AG04449 (cell line): ENCODE data around the gene XPO6.

Experiments used
- CTCF ChIA-PET: fragments of 350-600 bp; formaldehyde crosslinking; extraction: SDS; loops from one replicate; lab custom pipeline; 2021; ENCODE audit warnings: antibody characterized with exemption; lab: Yijun Ruan, JAX
- POLR2A ChIA-PET: fragments of 400-600, 350-600 bp; formaldehyde crosslinking; extraction: SDS; loops from one replicate; lab custom pipeline; 2020; ENCODE audit warnings: antibody characterized with exemption, inconsistent platforms; lab: Yijun Ruan, JAX
- DNase-seq: peaks from one replicate; pipeline ENCODE4 v3.0.0-alpha.2; 2010; ENCODE audit warnings: low read depth, low spot score
- H3K4me3 ChIP-seq: 2 replicates; pipeline ENCODE4 v1.5.1; 2011; ENCODE audit warnings: low read depth, mild to moderate bottlenecking, control low read depth, low read length
- TF ChIP-seq, protein P1 (sequence below): IDR thresholded peaks from one replicate; pipeline ENCODE4 v1.5.1; 2011; ENCODE audit warnings: mild to moderate bottlenecking, moderate library complexity, low read length, control low read depth, inconsistent platforms; ENCODE audit not compliant: insufficient read depth; ENCODE audit errors: missing control alignments

Gene XPO6

DNA sequence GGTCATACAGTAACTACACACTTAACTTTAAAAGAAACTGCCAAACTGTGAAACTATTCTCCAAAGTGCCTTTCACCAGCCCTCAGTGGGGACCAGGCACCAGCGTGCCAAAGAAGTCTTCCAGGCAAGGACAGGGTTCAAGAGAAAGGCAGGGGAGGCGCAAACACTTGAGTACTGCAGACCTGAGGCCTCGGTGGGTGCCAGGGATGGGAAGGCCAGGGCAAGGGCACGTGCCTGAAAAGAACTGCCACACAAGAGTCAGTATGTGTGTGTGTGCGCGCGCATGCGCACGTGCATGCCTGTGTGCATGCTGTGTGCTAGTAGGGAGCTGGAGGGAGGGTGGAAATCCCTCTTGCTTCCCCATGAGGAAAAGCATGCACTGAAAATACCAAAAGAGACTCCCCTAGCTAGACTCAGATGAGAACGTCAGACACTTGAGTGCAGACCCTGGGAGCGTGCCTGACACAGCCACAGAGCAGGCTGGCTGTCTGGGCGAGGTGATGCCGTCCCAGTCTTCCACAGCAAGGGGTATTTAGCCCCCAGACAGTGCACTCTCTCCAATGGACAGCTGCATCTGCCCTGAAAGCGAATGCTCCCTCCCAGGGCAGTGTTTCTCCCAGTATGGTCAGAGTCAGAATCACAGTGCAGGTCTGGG is 108.1 kb downstream of the XPO6 start:
- CTCF ChIA-PET = interaction anchor here (1.4 kb wide), 1 partner anchor 464 kb away, joined by 3 read pairs; no protein-coding TSS in a partner anchor
- TF ChIP-seq, protein P1, sequence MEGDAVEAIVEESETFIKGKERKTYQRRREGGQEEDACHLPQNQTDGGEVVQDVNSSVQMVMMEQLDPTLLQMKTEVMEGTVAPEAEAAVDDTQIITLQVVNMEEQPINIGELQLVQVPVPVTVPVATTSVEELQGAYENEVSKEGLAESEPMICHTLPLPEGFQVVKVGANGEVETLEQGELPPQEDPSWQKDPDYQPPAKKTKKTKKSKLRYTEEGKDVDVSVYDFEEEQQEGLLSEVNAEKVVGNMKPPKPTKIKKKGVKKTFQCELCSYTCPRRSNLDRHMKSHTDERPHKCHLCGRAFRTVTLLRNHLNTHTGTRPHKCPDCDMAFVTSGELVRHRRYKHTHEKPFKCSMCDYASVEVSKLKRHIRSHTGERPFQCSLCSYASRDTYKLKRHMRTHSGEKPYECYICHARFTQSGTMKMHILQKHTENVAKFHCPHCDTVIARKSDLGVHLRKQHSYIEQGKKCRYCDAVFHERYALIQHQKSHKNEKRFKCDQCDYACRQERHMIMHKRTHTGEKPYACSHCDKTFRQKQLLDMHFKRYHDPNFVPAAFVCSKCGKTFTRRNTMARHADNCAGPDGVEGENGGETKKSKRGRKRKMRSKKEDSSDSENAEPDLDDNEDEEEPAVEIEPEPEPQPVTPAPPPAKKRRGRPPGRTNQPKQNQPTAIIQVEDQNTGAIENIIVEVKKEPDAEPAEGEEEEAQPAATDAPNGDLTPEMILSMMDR = no peak
- DNase-seq = no peak
- H3K4me3 ChIP-seq = no peak overlapping the region
- POLR2A ChIA-PET = no interaction called here

DNA sequence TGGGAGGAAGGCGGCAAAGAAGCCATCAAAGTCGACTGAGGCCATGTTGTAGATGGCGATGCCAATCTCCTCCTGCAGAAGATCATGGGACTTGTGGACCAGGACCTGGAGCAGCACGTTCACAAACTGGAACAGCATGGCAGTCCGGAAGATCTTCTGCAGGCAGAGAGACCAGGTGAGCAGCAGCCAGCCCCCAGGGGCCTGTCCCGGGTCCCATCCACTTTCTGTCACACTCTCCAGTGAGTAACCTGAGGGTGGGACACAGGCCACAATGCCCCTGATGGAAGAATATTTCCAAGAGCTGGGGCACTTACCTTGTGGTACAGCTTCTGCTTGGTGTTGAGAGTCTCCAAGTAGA is 110.3 kb downstream of the XPO6 start:
- CTCF ChIA-PET = interaction anchor here (0.8 kb wide), 1 partner anchor 9 kb away, joined by 3 read pairs; no protein-coding TSS in a partner anchor
- POLR2A ChIA-PET = interaction anchor here (0.7 kb wide), 1 partner anchor 9 kb away, joined by 3 read pairs; no protein-coding TSS in a partner anchor
- no peak for DNase-seq

DNA sequence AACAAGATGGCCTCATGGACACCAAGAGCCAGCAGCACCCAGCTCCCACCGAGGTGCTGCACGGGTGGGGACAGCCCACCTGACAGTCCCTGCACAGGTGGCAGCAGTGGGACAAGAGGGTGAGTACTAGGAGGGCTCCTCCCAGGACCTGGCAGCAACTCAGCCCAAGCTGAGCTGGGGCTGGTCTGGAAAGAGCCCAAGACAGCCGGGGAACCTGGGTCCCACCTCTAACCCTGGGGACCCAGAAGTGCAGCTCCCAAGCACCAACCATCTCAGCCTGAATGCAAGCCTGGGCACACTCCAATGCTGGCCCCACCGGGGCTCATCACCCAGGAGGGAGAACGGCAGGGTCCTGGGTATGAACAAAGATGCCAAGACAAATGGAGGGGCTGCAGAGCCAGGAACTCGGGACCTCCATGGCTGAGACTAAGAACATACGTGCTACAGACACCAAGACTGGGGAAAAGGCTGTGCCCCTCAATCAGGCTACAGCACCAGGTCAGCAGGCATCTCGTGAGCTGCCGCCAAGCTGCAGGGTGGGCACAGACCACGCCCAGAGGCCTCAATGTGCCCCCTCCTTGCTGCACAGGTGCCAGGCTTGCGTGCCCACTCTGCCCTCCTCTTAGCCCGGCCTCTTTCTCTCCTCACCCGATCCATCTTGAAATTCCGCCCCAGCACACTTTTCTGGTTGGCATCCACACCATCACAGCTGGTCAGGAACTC is 110.8 kb downstream of the XPO6 start:
- no peak for DNase-seq
- POLR2A ChIA-PET = interaction anchor here (0.7 kb wide), 1 partner anchor 10 kb away, joined by 3 read pairs; no protein-coding TSS in a partner anchor
- no peak overlapping the region for H3K4me3 ChIP-seq
- CTCF ChIA-PET = interaction anchor here (0.6 kb wide), 1 partner anchor 11 kb away, joined by 3 read pairs; no protein-coding TSS in a partner anchor
- TF ChIP-seq, protein P1 = no peak

More for the DNA sequence above, 110.3 kb downstream of the XPO6 start:
- no peak overlapping the region for H3K4me3 ChIP-seq
- TF ChIP-seq, protein P1 = no peak

DNA sequence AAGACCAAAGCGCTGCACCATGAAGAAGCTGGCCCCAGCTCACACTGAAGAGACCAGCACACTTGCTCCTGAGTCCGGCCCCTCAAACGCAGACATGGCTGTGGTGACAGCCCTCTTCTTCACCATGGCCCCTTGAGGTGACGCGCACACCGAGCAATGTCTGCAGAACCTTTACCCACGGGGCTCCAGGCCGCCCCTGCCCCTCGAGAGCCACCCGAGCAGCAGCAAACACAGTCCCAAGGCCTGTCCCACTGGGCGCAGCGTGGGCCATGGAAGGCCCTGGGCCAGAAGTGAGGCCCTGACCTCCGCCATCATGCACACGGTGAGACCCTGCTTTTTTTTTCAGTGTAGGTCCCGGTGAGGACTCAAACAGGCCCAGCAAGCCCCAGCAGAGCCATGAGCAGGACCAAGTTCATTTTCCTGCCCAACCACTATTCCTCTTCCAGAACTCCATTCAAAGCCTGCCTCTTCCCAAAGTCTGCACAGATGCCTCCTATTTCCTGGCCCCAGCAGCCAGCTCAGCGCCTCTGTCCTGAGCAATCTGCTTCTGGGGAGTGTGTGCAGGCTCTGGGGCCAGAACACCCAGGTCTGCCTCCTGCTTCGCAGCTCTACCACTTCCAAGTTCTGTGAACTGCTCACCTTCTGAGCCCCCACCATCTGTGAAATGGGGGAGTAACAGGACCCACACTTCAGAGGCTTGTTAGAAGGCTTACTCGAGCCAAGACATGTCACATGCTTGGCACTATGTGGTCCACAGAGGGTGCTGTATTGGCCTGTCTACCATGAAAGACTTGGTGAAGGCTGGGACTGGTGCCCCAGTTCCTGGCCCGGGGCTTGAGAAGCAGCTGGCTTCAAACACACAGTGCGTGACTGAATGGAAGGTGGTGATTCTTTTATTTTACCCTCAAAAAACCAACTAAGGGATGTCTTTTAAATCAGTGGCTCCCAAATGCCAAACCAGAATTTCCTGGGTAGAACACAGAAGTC is 112.5 kb downstream of the XPO6 start:
- CTCF ChIA-PET = interaction anchor here (1.0 to 1.1 kb wide), 2 partner anchors 27 to 28 kb away, joined by 3 to 7 read pairs; no protein-coding TSS in a partner anchor
- POLR2A ChIA-PET = no interaction called here
- TF ChIP-seq, protein P1 = no peak
- H3K4me3 ChIP-seq = no peak overlapping the region
- DNase-seq = no peak

DNA sequence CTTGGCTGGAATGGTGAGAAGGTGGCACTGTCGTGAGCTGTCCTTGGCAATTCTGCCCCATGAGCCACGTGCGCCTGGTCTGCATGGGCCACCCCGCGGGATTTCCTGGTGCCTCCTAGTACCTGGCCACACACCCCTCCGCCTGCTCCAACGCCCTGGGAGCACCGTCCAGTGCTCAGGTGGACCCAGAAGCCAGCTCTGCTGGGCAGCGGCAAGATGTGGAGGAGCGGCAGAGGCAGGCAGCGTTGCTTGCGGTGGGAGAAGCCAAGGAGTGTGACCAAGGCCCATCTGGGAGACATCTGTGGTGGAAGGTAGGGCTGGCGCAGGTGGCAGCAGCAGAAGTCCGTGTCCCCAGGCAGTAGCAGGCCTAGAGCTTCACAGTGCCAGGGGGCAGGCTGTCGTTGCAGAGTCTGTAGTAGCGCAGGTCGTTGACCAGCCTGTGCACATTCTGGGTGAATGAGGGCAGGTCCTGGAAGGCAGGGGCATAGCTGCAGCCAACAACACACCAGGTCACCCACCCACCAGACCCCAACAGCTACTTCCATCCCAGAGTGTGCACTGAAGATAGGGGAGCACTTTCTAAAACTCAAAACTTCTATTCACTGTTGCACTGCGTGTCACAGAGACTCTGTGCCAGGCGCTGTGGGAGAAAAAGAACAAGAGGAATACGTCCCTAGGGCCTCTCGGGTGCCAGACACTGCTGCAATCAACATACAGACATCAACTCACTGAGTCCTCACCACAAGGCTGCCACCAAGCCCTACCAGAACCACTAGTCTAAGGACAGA is 113.4 kb downstream of the XPO6 start:
- POLR2A ChIA-PET = no interaction called here
- no peak for DNase-seq
- no peak overlapping the region for H3K4me3 ChIP-seq
- CTCF ChIA-PET = interaction anchor here (1.0 kb wide), 1 partner anchor 26 kb away, joined by 3 read pairs; no protein-coding TSS in a partner anchor
- TF ChIP-seq, protein P1 = no peak
